ENCODE results near the gene APBB2. TPM values are rescaled to one million over a fixed set of nuclear protein-coding genes. Genes with fewer than 3 reads are reported as not detected.
A peak's percentile ranks its signal among the peaks of the same experiment; 100 is the strongest.

Gene APBB2
- total RNA-seq, 3 donors from 2014 or later: 1.1 to 2.2 (median 1.2) TPM

- Mint-ChIP-seq H3K27me3 (ENCODE audit: low read depth) (peaks cover 20% of the 10 kb centered on the region), H3K4me1 (ENCODE audit: low read depth) (no peaks in the 10 kb centered on the region), H3K9me3 (no peaks in the 10 kb centered on the region), H3K4me3 (no peak overlapping the region), H3K36me3 (ENCODE audit: insufficient read depth) (no peaks in the 10 kb centered on the region)
- DNase-seq (no peak), ATAC-seq (no peak)
Observed at GRCh38 chr4:41227902-41228301, 13.6 kb upstream of the APBB2 start.

DNA sequence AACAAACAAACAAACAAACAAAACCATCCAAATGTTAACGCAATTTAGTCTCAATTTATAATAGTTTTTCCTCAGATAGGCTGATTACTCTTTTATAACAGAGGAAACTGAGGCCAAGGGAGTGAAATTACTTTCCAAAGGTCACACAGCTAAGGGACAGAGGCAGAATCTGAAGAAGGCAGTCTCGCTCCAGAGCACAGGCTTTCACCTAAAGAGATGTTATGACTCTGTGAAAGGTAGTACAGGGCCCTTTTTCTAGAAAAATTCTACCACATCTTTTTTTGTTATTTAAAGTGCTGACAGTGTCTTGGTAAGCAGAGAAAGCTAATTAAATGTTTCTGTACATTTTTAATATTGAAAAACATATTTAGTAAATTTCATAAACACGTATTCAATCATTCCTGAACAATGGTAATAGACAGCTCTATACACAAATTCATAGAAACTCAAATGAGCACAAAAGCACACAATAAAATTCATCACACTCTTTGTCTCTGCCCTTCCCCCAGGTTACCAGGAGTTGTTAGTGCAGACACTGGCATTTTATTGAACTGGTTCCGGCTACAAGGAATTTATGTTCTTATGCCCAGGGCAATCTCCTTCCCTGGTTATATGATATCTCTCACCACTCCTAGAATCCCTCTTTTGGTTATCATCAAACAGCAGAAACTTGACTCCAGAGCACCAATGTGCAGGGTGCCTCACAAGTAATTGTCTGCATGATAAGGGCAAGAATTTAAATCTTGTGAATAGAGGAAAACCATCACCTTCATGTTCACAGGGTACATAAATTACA, 7.7 kb upstream of the APBB2 start:
- ATAC-seq (no peak), DNase-seq (no peak)
- peaks cover 32% of the 10 kb centered on the region for H3K27me3 Mint-ChIP-seq (ENCODE audit: low read depth)
- no peaks in the 10 kb centered on the region for H3K36me3 Mint-ChIP-seq (ENCODE audit: insufficient read depth)
- H3K9me3 Mint-ChIP-seq: no peaks in the 10 kb centered on the region
- peaks cover under 1% of the 10 kb centered on the region for H3K4me1 Mint-ChIP-seq (ENCODE audit: low read depth)
- no peak overlapping the region for H3K4me3 Mint-ChIP-seq

- ATAC-seq (no peak), DNase-seq (no peak)
- Mint-ChIP-seq H3K4me3 (no peak overlapping the region), H3K27me3 (ENCODE audit: low read depth) (peaks cover 46% of the 10 kb centered on the region), H3K9me3 (no peaks in the 10 kb centered on the region), H3K36me3 (ENCODE audit: insufficient read depth) (no peaks in the 10 kb centered on the region), H3K4me1 (ENCODE audit: low read depth) (peaks cover 14% of the 10 kb centered on the region)
Observed at GRCh38 chr4:41219421-41219950, 5.1 kb upstream of the APBB2 start.

DNA sequence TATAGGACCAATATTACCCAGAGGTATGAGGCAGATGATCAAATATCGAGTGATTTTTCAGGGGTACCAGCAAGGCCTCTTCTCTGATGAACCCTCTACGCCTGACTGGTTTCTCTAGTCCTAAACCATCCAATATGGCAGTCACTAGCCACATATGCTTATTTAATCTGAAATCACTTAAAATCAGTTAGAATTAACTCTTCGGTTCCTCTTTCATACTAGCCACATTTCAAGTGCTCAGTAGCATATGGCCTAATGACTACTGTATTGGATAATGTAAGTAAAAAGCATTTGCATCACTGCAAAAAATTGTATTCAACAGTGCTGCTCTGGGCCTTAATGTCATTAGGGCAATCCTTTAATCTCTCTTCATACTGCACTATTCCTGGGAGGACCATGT, 4.4 kb upstream of the APBB2 start:
- no peak overlapping the region for H3K4me3 Mint-ChIP-seq
- H3K4me1 Mint-ChIP-seq (ENCODE audit: low read depth): peaks cover 14% of the 10 kb centered on the region

GRCh38 chr4:41217374-41217773, 3.0 kb upstream of the APBB2 start:
- Mint-ChIP-seq H3K4me3 (peak overlapping the region; percentile 69), H3K9me3 (no peaks in the 10 kb centered on the region), H3K27me3 (ENCODE audit: low read depth) (peaks cover 56% of the 10 kb centered on the region)

More for the DNA sequence above, 4.4 kb upstream of the APBB2 start:
- H3K36me3 Mint-ChIP-seq (ENCODE audit: insufficient read depth): no peaks in the 10 kb centered on the region
- H3K9me3 Mint-ChIP-seq: no peaks in the 10 kb centered on the region
- DNase-seq (no peak), ATAC-seq (no peak)
- H3K27me3 Mint-ChIP-seq (ENCODE audit: low read depth): peaks cover 46% of the 10 kb centered on the region

DNA sequence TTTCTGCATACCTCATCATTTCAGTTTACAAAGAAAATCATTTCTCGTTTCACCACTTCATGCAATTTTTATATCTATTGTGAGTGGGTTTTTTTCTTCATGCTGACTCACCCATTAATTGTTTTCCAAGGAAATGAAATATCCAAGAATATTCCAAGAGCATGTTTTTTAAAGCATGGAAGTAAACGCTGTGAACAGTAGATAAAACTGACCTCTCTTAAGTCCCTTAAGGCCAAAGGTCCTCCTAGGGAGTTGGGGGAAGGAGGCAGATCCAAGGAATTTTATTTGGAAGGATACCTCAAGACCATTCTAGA, 2.6 kb upstream of the APBB2 start:
- Mint-ChIP-seq H3K4me1 (ENCODE audit: low read depth) (peaks cover 25% of the 10 kb centered on the region), H3K36me3 (ENCODE audit: insufficient read depth) (no peaks in the 10 kb centered on the region), H3K4me3 (peak overlapping the region; percentile 69), H3K27me3 (ENCODE audit: low read depth) (peaks cover 60% of the 10 kb centered on the region), H3K9me3 (no peaks in the 10 kb centered on the region)
- ATAC-seq (no peak), DNase-seq (no peak)

More at GRCh38 chr4:41217374-41217773, 3.0 kb upstream of the APBB2 start:
- no peak for DNase-seq
- no peak for ATAC-seq
- H3K4me1 Mint-ChIP-seq (ENCODE audit: low read depth): peaks cover 25% of the 10 kb centered on the region
- H3K36me3 Mint-ChIP-seq (ENCODE audit: insufficient read depth): no peaks in the 10 kb centered on the region

DNA sequence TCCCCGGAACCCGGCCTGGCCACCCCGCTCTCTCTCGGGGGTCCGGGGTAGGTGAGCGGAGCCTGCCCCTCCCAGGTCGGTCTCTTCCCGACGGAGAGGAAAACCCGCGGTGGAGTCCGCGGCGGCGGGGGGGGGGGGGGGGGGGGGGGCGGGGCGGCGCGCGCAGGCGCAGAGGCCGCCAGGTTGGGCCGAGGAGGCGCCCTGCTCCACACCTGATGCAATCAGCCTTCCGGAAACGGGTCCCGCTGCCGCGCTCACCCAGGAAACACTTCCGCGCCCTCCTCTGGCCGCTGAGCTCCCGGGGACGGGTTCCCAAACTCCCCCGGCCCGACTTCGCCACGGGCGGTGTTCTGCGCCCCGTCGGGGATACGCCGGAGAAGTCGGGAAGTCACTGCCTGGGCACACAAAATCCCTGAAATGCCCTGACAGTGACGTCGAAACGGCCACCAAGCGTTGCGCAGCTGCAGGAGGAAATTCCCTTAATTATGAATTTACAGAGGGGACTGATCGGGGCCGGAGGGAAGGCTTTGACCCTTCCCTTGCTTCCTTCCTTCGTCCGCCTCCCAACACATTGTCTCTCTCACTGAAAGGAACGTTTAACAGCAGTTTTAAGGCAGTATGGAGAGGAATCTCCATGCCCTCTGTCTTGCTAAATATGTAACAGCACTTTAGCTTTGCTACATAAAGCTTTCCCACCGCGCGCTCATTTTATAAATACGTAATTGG, 2.1 kb upstream of the APBB2 start:
- Mint-ChIP-seq H3K9me3 (no peaks in the 10 kb centered on the region), H3K27me3 (ENCODE audit: low read depth) (peaks cover 64% of the 10 kb centered on the region), H3K4me3 (peak overlapping the region; percentile 75), H3K4me1 (ENCODE audit: low read depth) (peaks cover 25% of the 10 kb centered on the region), H3K36me3 (ENCODE audit: insufficient read depth) (no peaks in the 10 kb centered on the region)
- DNase-seq: no peak
- ATAC-seq: peak; percentile 53 to 55

- Mint-ChIP-seq H3K4me3 (peak overlapping the region; percentile 75), H3K4me1 (ENCODE audit: low read depth) (peaks cover 25% of the 10 kb centered on the region), H3K36me3 (ENCODE audit: insufficient read depth) (no peaks in the 10 kb centered on the region), H3K9me3 (no peaks in the 10 kb centered on the region), H3K27me3 (ENCODE audit: low read depth) (peaks cover 60% of the 10 kb centered on the region)
- ATAC-seq (peak in 1 of 2 donors; percentile 7), DNase-seq (no peak)
Observed at GRCh38 chr4:41215969-41216293, 1.6 kb upstream of the APBB2 start.

GRCh38 chr4:41215155-41215554, 813 bp upstream of the APBB2 start:
- Mint-ChIP-seq H3K27me3 (ENCODE audit: low read depth) (peaks cover 56% of the 10 kb centered on the region), H3K4me1 (ENCODE audit: low read depth) (peaks cover 25% of the 10 kb centered on the region), H3K4me3 (no peak overlapping the region), H3K36me3 (ENCODE audit: insufficient read depth) (no peaks in the 10 kb centered on the region), H3K9me3 (no peaks in the 10 kb centered on the region)
- no peak for ATAC-seq
- no peak for DNase-seq

GRCh38 chr4:41214825-41215146, 444 bp upstream of the APBB2 start:
- Mint-ChIP-seq H3K36me3 (ENCODE audit: insufficient read depth) (no peaks in the 10 kb centered on the region), H3K27me3 (ENCODE audit: low read depth) (peaks cover 55% of the 10 kb centered on the region), H3K9me3 (no peaks in the 10 kb centered on the region), H3K4me3 (no peak overlapping the region), H3K4me1 (ENCODE audit: low read depth) (peaks cover 25% of the 10 kb centered on the region)
- DNase-seq (no peak), ATAC-seq (no peak)

DNA sequence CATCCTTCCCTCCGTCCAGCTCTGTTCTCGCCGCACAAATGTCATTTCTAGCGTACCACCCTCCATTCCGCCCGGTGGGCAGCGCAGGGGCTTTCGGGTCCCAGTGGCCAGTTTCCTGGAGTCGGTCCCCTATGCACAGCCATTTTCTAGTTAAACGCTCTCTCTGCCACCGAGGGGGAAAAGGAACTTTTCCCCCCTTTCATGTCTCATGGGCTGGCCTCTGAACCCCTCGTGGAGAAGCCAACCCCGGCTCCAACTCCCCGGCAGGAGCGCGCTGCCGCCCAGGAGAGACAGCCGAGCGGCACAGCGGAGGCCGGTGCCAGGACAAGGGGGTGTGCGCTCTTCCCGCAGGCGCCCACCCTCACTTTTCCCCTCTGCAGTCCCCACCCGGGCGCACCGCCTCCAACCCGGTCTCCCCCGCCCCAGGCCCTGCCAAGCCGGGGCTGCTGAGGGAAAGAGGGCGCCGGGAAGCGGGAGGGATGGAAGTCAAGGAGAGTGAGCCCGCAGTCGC, 662 bp downstream of the APBB2 start:
- Mint-ChIP-seq H3K36me3 (ENCODE audit: insufficient read depth) (no peaks in the 10 kb centered on the region), H3K4me3 (peak overlapping the region; percentile 61), H3K4me1 (ENCODE audit: low read depth) (peaks cover 25% of the 10 kb centered on the region), H3K27me3 (ENCODE audit: low read depth) (peaks cover 53% of the 10 kb centered on the region), H3K9me3 (no peaks in the 10 kb centered on the region)
- ATAC-seq: peak; percentile 7 to 24
- no peak for DNase-seq

GRCh38 chr4:41212616-41213203, 1.6 kb downstream of the APBB2 start:
- DNase-seq: no peak
- no peaks in the 10 kb centered on the region for H3K9me3 Mint-ChIP-seq
- no peaks in the 10 kb centered on the region for H3K36me3 Mint-ChIP-seq (ENCODE audit: insufficient read depth)
- H3K4me3 Mint-ChIP-seq: no peak overlapping the region
- no peak for ATAC-seq
- peaks cover 25% of the 10 kb centered on the region for H3K4me1 Mint-ChIP-seq (ENCODE audit: low read depth)
- H3K27me3 Mint-ChIP-seq (ENCODE audit: low read depth): peaks cover 53% of the 10 kb centered on the region

GRCh38 chr4:41211951-41212615, 2.3 kb downstream of the APBB2 start:
- DNase-seq: no peak
- Mint-ChIP-seq H3K4me1 (ENCODE audit: low read depth) (peaks cover 25% of the 10 kb centered on the region), H3K4me3 (no peak overlapping the region)

DNA sequence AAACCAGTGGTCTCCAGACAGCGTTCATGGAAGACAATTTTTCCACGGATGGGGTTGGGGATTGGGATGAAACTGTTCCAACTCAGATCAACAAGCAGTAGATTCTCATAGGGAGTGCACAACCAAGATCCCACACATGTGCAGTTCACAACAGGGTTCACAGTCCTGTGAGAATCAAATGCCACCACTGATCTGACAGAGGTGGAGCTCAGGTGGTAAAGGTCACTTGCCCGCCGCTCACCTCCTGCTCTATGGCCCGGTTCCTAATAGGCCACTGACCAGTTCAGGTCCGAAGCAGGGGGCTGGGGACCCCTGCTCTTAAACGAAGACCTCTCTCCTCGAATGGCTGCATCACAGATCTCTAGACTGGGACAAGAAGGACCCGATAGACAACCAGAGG, 4.4 kb downstream of the APBB2 start:
- no peaks in the 10 kb centered on the region for H3K36me3 Mint-ChIP-seq (ENCODE audit: insufficient read depth)
- H3K9me3 Mint-ChIP-seq: no peaks in the 10 kb centered on the region
- H3K4me3 Mint-ChIP-seq: no peak overlapping the region
- DNase-seq: no peak
- no peak for ATAC-seq
- peaks cover 36% of the 10 kb centered on the region for H3K27me3 Mint-ChIP-seq (ENCODE audit: low read depth)
- H3K4me1 Mint-ChIP-seq (ENCODE audit: low read depth): peaks cover 12% of the 10 kb centered on the region

More at GRCh38 chr4:41211951-41212615, 2.3 kb downstream of the APBB2 start:
- Mint-ChIP-seq H3K36me3 (ENCODE audit: insufficient read depth) (no peaks in the 10 kb centered on the region), H3K9me3 (no peaks in the 10 kb centered on the region), H3K27me3 (ENCODE audit: low read depth) (peaks cover 51% of the 10 kb centered on the region)
- no peak for ATAC-seq
